CD4-positive, alpha-beta memory T cell (primary cell): ENCODE measurements around the gene FNDC10. TPM values are rescaled to one million over a fixed set of nuclear protein-coding genes. Genes with fewer than 3 reads are reported as not detected.

Experiments used
- CTCF ChIA-PET: fragments of 350-600 bp; sonication (Branson Sonifier 250); formaldehyde crosslinking; loops from one replicate; lab custom pipeline; 2021; ENCODE audit warnings: inconsistent platforms; ENCODE audit not compliant: partially characterized antibody; lab: Charles Lee
- POLR2A ChIA-PET: fragments of 350-600 bp; sonication (Branson Sonifier 250); formaldehyde crosslinking; loops from one replicate; lab custom pipeline; 2021; ENCODE audit not compliant: partially characterized antibody; lab: Charles Lee
- DNase-seq, 5 donors: peaks; one replicate each; pipeline versions ENCODE4 v3.0.0 to v3.0.0-alpha.2; 2020 to 2022; ENCODE audit warnings: mixed read lengths in 1 of 5
- H3K27ac ChIP-seq: one replicate; pipeline ENCODE4 v1.7.0; 2013; ENCODE audit warnings: low read depth, low read length
- H3K27me3 ChIP-seq: 2 replicates; pipeline ENCODE4 v1.7.0; 2013; ENCODE audit warnings: mild to moderate bottlenecking, low read length, moderate library complexity; ENCODE audit not compliant: insufficient read depth
- H3K36me3 ChIP-seq: 2 replicates; pipeline ENCODE4 v1.7.0; 2013; ENCODE audit warnings: mild to moderate bottlenecking, low read length, moderate library complexity; ENCODE audit not compliant: insufficient read depth
- H3K4me1 ChIP-seq: 2 replicates; pipeline ENCODE4 v1.7.0; 2013; ENCODE audit warnings: mild to moderate bottlenecking, low read length, moderate library complexity; ENCODE audit not compliant: insufficient read depth
- H3K4me3 ChIP-seq, 2 donors: one replicate each; pipeline ENCODE4 v1.7.0; 2013; ENCODE audit warnings: low read length in 2 of 2, mild to moderate bottlenecking in 1 of 2
- H3K9me3 ChIP-seq, 2 donors: one replicate each; pipeline ENCODE4 v1.7.0; 2013; ENCODE audit warnings: low read length in 2 of 2, control low read depth in 1 of 2; ENCODE audit not compliant: control insufficient read depth in 1 of 2
- H3K27ac Mint-ChIP-seq, 7 donors: one replicate each; pipeline ENCODE4 v1.8.0; 2020 to 2021; ENCODE audit warnings: mixed read lengths in 7 of 7, mild to moderate bottlenecking in 6 of 7, inconsistent platforms in 3 of 7, moderate library complexity in 3 of 7
- H3K27me3 Mint-ChIP-seq, 2 donors: one replicate each; pipeline ENCODE4 v1.8.0; 2020 to 2021; ENCODE audit warnings: mixed read lengths in 2 of 2
- H3K36me3 Mint-ChIP-seq, 2 donors: one replicate each; pipeline ENCODE4 v1.8.0; 2020 to 2021; ENCODE audit warnings: mixed read lengths in 2 of 2, inconsistent platforms in 1 of 2, mild to moderate bottlenecking in 1 of 2
- H3K4me1 Mint-ChIP-seq, 4 donors: one replicate each; pipeline ENCODE4 v1.8.0; 2020 to 2021; ENCODE audit warnings: mixed read lengths in 4 of 4, mild to moderate bottlenecking in 1 of 4
- H3K4me3 Mint-ChIP-seq, 8 donors: one replicate each; pipeline ENCODE4 v1.8.0; 2020 to 2021; ENCODE audit warnings: mixed read lengths in 8 of 8, mild to moderate bottlenecking in 7 of 8, moderate library complexity in 6 of 8, inconsistent platforms in 3 of 8
- H3K9me3 Mint-ChIP-seq, 8 donors: one replicate each; pipeline ENCODE4 v1.8.0; 2020 to 2021; ENCODE audit warnings: mixed read lengths in 8 of 8, mild to moderate bottlenecking in 5 of 8, inconsistent platforms in 3 of 8, moderate library complexity in 1 of 8
- intact Hi-C: fragments of 100-400 bp; cut with micrococcal nuclease; formaldehyde crosslinking; loops from one replicate; pipeline ENCODE4 v1.15.1; 2023
- polyA plus RNA-seq, 2 donors: library from polyadenylated mRNA; unstranded; fragments of 300-500 nt; fragmentation: Illumina TruSeq; gene quantifications; one replicate each; pipeline ENCODE4 v1.2.3, GENCODE V29; 2021
- total RNA-seq, 2 experiments: library from RNA; stranded (reverse); gene quantifications; one replicate each; pipeline ENCODE4 v1.2.3, GENCODE V29; 2021

Gene FNDC10
- total and polyA plus RNA-seq, 4 experiments from 2014 or later = 0.72 to 2.9 (median 2.0) TPM

DNA sequence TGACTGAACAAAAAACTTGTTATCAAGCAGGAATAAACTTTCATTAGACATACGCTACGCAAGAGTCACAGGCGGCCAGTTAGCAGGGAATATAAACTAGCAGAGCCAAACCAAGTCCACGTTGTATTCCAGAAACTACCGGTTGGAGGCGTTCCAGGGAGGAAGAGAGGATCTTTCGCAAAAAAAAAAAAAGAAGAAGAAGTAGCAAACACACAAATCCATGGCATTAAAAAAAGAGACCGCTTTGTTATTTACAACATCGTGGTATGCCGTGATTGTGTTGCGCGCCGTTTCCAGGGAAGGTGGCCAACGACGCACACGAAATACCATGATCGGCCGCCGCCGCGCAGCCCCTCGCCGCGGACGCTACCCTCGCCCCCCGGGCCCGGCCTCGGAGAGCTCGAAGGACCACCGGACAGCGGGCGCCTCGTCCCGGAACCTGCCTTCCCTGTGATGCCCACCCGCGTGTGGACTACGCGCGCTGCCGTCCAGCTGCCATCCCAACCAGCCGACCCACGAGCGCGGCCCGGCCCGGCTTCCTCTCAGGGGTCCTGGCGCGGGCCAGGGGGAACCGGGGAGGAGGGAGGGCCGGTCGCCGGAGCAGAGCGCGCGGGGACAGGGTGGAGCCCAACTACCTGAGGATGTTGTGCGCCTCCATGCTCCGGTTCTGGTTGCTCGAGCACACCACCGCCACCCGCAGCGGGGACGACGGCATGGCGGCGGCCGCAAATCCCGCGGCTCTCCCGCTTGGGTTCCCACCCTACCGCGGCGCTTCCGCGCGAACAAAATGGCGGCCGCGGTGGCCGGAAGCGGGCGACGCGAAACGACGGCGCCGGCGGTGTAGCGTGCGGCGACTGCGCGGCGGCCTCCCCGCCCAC is 25.9 kb downstream of the FNDC10 start:
- no peaks in the 10 kb centered on the region for H3K9me3 ChIP-seq
- H3K27ac ChIP-seq = peak overlapping the region; percentile 99
- H3K9me3 Mint-ChIP-seq = peaks cover 0 to 7% (median 0%) of the 10 kb centered on the region in 8 donors
- no peaks in the 10 kb centered on the region for H3K27me3 Mint-ChIP-seq
- H3K27ac Mint-ChIP-seq = peak overlapping the region; percentile 97 to 100 (median 99)
- CTCF ChIA-PET = no interaction called here
- H3K4me1 ChIP-seq = peaks cover 52% of the 10 kb centered on the region
- H3K36me3 ChIP-seq = peaks cover 11% of the 10 kb centered on the region
- intact Hi-C loops = loop anchor here (1.0 to 10.0 kb wide), 6 partner anchors 25 to 103 kb away; partner anchors contain the start of genes ATAD3A, ATAD3B, CDK11B and MIB2
- peak overlapping the region; percentile 83 to 97 for H3K4me3 ChIP-seq
- H3K4me3 Mint-ChIP-seq = peak overlapping the region; percentile 93 to 99 (median 98)
- peak; percentile 18 to 89 (median 74) for DNase-seq
- peaks cover 18 to 47% (median 33%) of the 10 kb centered on the region in 4 donors for H3K4me1 Mint-ChIP-seq
- H3K27me3 ChIP-seq = no peaks in the 10 kb centered on the region
- H3K36me3 Mint-ChIP-seq = peaks cover 7 to 29% of the 10 kb centered on the region in 2 donors
- POLR2A ChIA-PET = interaction anchor here (0.6 to 8.3 kb wide), 5 partner anchors 9 to 41 kb away, joined by 3 to 61 read pairs (median 5); partner anchors contain the start of gene MIB2

GRCh38 chr1:1569341-1569740 is 30.6 kb downstream of the FNDC10 start:
- Mint-ChIP-seq H3K4me1 (peaks cover 27 to 65% (median 45%) of the 10 kb centered on the region in 4 donors), H3K9me3 (peaks cover 0 to 4% (median 0%) of the 10 kb centered on the region in 8 donors), H3K36me3 (peaks cover 17 to 48% of the 10 kb centered on the region in 2 donors), H3K27ac (peak overlapping the region in 5 of 7 donors; percentile 22 to 79 (median 51)), H3K4me3 (peak overlapping the region in 3 of 8 donors; percentile 25 to 44 (median 34)), H3K27me3 (no peaks in the 10 kb centered on the region)
- Histone ChIP-seq H3K4me3 (no peak overlapping the region), H3K27ac (no peak overlapping the region), H3K9me3 (no peaks in the 10 kb centered on the region), H3K36me3 (peaks cover 16% of the 10 kb centered on the region), H3K27me3 (no peaks in the 10 kb centered on the region), H3K4me1 (peaks cover 60% of the 10 kb centered on the region)
- intact Hi-C loops = no loop called here
- DNase-seq = no peak
- POLR2A ChIA-PET = interaction anchor here (1.2 to 1.4 kb wide), 2 partner anchors 10 to 45 kb away, joined by 4 to 5 read pairs; no protein-coding TSS in a partner anchor
- CTCF ChIA-PET = interaction anchor here (0.5 kb wide), 1 partner anchor 267 kb away, joined by 3 read pairs; no protein-coding TSS in a partner anchor

- H3K9me3 ChIP-seq = no peaks in the 10 kb centered on the region
- no peaks in the 10 kb centered on the region for H3K27me3 ChIP-seq
- ChIA-PET POLR2A (no interaction called here), CTCF (interaction anchor here (0.7 kb wide), 1 partner anchor 20 kb away, joined by 3 read pairs; no protein-coding TSS in a partner anchor)
- intact Hi-C loops = no loop called here
- no peaks in the 10 kb centered on the region for H3K27me3 Mint-ChIP-seq
- no peak for DNase-seq
- peaks cover 25 to 54% of the 10 kb centered on the region in 2 donors for H3K36me3 Mint-ChIP-seq
- no peak overlapping the region for H3K27ac ChIP-seq
- H3K4me3 ChIP-seq = no peak overlapping the region
- peaks cover 25 to 57% (median 44%) of the 10 kb centered on the region in 4 donors for H3K4me1 Mint-ChIP-seq
- peak overlapping the region in 1 of 7 donors; percentile 68 for H3K27ac Mint-ChIP-seq
- peaks cover 51% of the 10 kb centered on the region for H3K4me1 ChIP-seq
- H3K4me3 Mint-ChIP-seq = no peak overlapping the region
- no peaks in the 10 kb centered on the region for H3K9me3 Mint-ChIP-seq
- H3K36me3 ChIP-seq = peaks cover 26% of the 10 kb centered on the region
These were observed 32.0 kb downstream of the FNDC10 start for GRCh38 chr1:1567891-1568291.

DNA sequence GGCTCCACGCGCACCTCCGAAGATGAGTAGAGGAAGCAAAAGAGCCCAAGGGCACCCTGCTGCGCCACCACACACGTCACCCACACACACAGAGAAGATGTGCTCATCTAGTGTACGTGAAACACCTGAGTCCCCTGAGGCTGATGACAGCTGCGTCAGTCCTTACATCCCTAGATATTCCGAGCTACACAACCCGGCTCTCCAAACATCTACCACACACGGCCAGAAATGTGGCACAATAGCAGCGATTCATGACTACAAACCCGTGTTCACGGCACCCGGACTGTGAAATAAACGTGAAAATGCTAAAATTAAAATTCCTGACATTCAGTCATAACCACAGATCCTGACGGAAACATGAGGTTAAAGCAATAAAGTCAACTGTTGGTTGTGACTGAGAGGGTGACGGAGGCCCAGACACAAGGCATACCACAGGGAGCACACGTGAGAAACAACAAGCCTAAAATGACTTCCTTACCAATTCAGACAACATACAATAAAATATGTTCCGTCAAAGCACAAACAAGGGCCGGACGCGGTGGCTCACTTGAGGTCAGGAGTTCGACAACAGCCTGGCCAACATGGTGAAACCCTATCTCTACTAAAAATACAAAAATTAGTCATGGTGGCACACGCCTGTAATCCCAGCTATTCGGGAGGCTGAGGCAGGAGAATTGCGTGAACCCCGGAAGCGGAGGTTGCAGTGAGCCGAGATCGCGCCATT is 32.6 kb downstream of the FNDC10 start:
- ChIA-PET POLR2A (no interaction called here), CTCF (interaction anchor here (0.7 kb wide), 1 partner anchor 19 kb away, joined by 3 read pairs; no protein-coding TSS in a partner anchor)
- H3K4me1 ChIP-seq = peaks cover 46% of the 10 kb centered on the region
- no peaks in the 10 kb centered on the region for H3K9me3 ChIP-seq
- Mint-ChIP-seq H3K4me3 (peak overlapping the region in 3 of 8 donors; percentile 20 to 58 (median 30)), H3K4me1 (peaks cover 25 to 57% (median 44%) of the 10 kb centered on the region in 4 donors), H3K36me3 (peaks cover 25 to 60% of the 10 kb centered on the region in 2 donors), H3K27me3 (no peaks in the 10 kb centered on the region), H3K27ac (peak overlapping the region in 6 of 7 donors; percentile 30 to 89 (median 62)), H3K9me3 (no peaks in the 10 kb centered on the region)
- no peak overlapping the region for H3K4me3 ChIP-seq
- DNase-seq = no peak
- intact Hi-C loops = no loop called here
- no peak overlapping the region for H3K27ac ChIP-seq
- H3K36me3 ChIP-seq = peaks cover 32% of the 10 kb centered on the region
- H3K27me3 ChIP-seq = no peaks in the 10 kb centered on the region

GRCh38 chr1:1565340-1565739 is 34.6 kb downstream of the FNDC10 start:
- H3K4me1 ChIP-seq = peaks cover 33% of the 10 kb centered on the region
- peaks cover 34% of the 10 kb centered on the region for H3K36me3 ChIP-seq
- Mint-ChIP-seq H3K27ac (peak overlapping the region in 1 of 7 donors; percentile 53), H3K27me3 (no peaks in the 10 kb centered on the region), H3K36me3 (peaks cover 29 to 62% of the 10 kb centered on the region in 2 donors), H3K9me3 (no peaks in the 10 kb centered on the region), H3K4me1 (peaks cover 19 to 47% (median 35%) of the 10 kb centered on the region in 4 donors), H3K4me3 (no peak overlapping the region)
- DNase-seq = no peak
- ChIA-PET CTCF (no interaction called here), POLR2A (interaction anchor here (2.1 kb wide), 1 partner anchor 9 kb away, joined by 6 read pairs; no protein-coding TSS in a partner anchor)
- no peak overlapping the region for H3K27ac ChIP-seq
- H3K4me3 ChIP-seq = no peak overlapping the region
- no peaks in the 10 kb centered on the region for H3K9me3 ChIP-seq
- H3K27me3 ChIP-seq = no peaks in the 10 kb centered on the region
- intact Hi-C loops = no loop called here

DNA sequence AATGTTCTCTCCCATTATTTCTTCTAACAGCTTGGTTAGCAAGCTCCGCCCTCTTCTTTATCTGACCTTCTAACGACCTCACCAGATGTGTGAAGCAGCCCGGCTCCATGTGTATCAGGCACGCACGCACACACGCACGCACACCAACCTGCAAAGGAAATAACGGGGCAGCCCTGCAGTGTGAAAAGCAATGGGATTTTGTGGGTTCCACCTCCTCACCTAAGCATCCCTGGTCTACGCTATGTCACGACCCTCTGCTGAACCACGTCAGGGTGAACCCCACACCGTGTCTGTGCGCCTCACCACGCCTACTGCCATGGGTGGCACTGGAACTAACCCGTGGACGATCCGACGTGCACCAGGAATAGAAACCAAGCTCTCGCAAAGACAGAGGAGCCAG is 35.7 kb downstream of the FNDC10 start:
- Mint-ChIP-seq H3K27me3 (no peaks in the 10 kb centered on the region), H3K27ac (peak overlapping the region in 2 of 7 donors; percentile 53 to 75), H3K9me3 (no peaks in the 10 kb centered on the region), H3K4me1 (peaks cover 14 to 37% (median 26%) of the 10 kb centered on the region in 4 donors), H3K4me3 (no peak overlapping the region), H3K36me3 (peaks cover 28 to 56% of the 10 kb centered on the region in 2 donors)
- Histone ChIP-seq H3K27me3 (no peaks in the 10 kb centered on the region), H3K4me3 (no peak overlapping the region), H3K9me3 (no peaks in the 10 kb centered on the region), H3K4me1 (peaks cover 22% of the 10 kb centered on the region), H3K27ac (no peak overlapping the region), H3K36me3 (peaks cover 27% of the 10 kb centered on the region)
- no peak for DNase-seq
- ChIA-PET CTCF (no interaction called here), POLR2A (interaction anchor here (2.1 kb wide), 1 partner anchor 10 kb away, joined by 6 read pairs; no protein-coding TSS in a partner anchor)
- intact Hi-C loops = no loop called here
